HEK293 (cell line): Measurements from ENCODE around the gene SMS.
A peak's percentile ranks its signal among the peaks of the same experiment; 100 is the strongest.

Source experiments
- CTCF ChIA-PET: fragments of 350-600 bp; formaldehyde crosslinking; extraction: SDS; loops from one replicate; lab custom pipeline; 2021; ENCODE audit warnings: antibody characterized with exemption; lab: Yijun Ruan, JAX
- POLR2A ChIA-PET: fragments of 300-600 bp; formaldehyde crosslinking; extraction: SDS; loops from one replicate; lab custom pipeline; 2020; ENCODE audit warnings: antibody characterized with exemption, inconsistent platforms; lab: Yijun Ruan, JAX
- H3K27ac ChIP-seq: fragments of 200-500 bp; sonication (Bioruptor generic); 2 replicates; pipeline ENCODE4 v1.5.1; 2014; ENCODE audit warnings: low read depth, low read length, control low read depth, inconsistent platforms; ENCODE audit errors: extremely low read depth
- H3K36me3 ChIP-seq, 2 experiments: fragments of 200-500 bp in 1 of 2; sonication (Bioruptor generic) in 1 of 2; 1 replicate in 1 of 2; 2 replicates in 1 of 2; pipeline ENCODE4 v1.5.1; 2014 to 2017; ENCODE audit warnings: inconsistent platforms in 2 of 2, low read length in 2 of 2; ENCODE audit not compliant: control insufficient read depth in 2 of 2, insufficient read depth in 1 of 2
- H3K4me1 ChIP-seq: fragments of 200-500 bp; sonication (Bioruptor generic); 2 replicates; pipeline ENCODE4 v1.5.1; 2014; ENCODE audit warnings: mild to moderate bottlenecking, low read length, inconsistent platforms; ENCODE audit not compliant: control insufficient read depth, insufficient read depth
- H3K4me3 ChIP-seq: 2 replicates; pipeline ENCODE4 v1.5.1; 2011; ENCODE audit warnings: low read depth, mild to moderate bottlenecking, control low read depth, low read length, moderate library complexity
- H3K9me3 ChIP-seq: fragments of 200-500 bp; sonication (Bioruptor generic); 2 replicates; pipeline ENCODE4 v1.5.1; 2014; ENCODE audit warnings: low read depth, low read length, inconsistent platforms; ENCODE audit not compliant: control insufficient read depth, insufficient read depth
- CTCF ChIP-seq: fragments of 450-650 bp; formaldehyde crosslinking; IDR thresholded peaks from 2 replicates; pipeline ENCODE4 v1.5.1; 2016; ENCODE audit warnings: missing biosample characterization, missing genetic modification characterization
- PRDM1 ChIP-seq: fragments of 450-650 bp; formaldehyde crosslinking; IDR thresholded peaks from 2 replicates; pipeline ENCODE4; 2016; ENCODE audit warnings: missing biosample characterization, missing genetic modification characterization
- SCRT1 ChIP-seq: fragments of 450-650 bp; formaldehyde crosslinking; IDR thresholded peaks from 2 replicates; pipeline ENCODE4 v1.5.1; 2016; ENCODE audit warnings: missing biosample characterization, missing genetic modification characterization, borderline replicate concordance
- SCRT2 ChIP-seq: fragments of 450-650 bp; formaldehyde crosslinking; IDR thresholded peaks from 2 replicates; pipeline ENCODE4 v1.5.1; 2016; ENCODE audit warnings: missing biosample characterization, missing genetic modification characterization
- YY2 ChIP-seq: fragments of 450-650 bp; formaldehyde crosslinking; IDR thresholded peaks from 2 replicates; pipeline ENCODE4 v1.5.1; 2016; ENCODE audit warnings: missing biosample characterization, missing genetic modification characterization
- ZBTB10 ChIP-seq: fragments of 450-650 bp; formaldehyde crosslinking; IDR thresholded peaks from 2 replicates; pipeline ENCODE4 v1.5.1; 2016; ENCODE audit warnings: missing biosample characterization, missing genetic modification characterization
- ZBTB7A ChIP-seq: fragments of 450-650 bp; formaldehyde crosslinking; IDR thresholded peaks from 2 replicates; pipeline ENCODE4 v1.5.1; 2016; ENCODE audit warnings: low read depth, missing biosample characterization, missing genetic modification characterization
- ZIC2 ChIP-seq: fragments of 450-650 bp; formaldehyde crosslinking; IDR thresholded peaks from 2 replicates; pipeline ENCODE4 v1.5.1; 2016; ENCODE audit warnings: missing biosample characterization, missing genetic modification characterization
- ZNF148 ChIP-seq: fragments of 450-650 bp; formaldehyde crosslinking; IDR thresholded peaks from 2 replicates; pipeline ENCODE4 v1.5.0; 2017; ENCODE audit warnings: missing biosample characterization, missing genetic modification characterization, borderline replicate concordance
- ZNF18 ChIP-seq: fragments of 450-650 bp; formaldehyde crosslinking; IDR thresholded peaks from 2 replicates; pipeline ENCODE4 v1.5.1; 2016; ENCODE audit warnings: missing biosample characterization, missing genetic modification characterization
- ZNF37A ChIP-seq: fragments of 450-650 bp; IDR thresholded peaks from 2 replicates; pipeline ENCODE4 v1.5.1; 2018; ENCODE audit warnings: missing biosample characterization, missing genetic modification characterization
- ZNF473 ChIP-seq: fragments of 450-650 bp; formaldehyde crosslinking; IDR thresholded peaks from 2 replicates; pipeline ENCODE4 v1.5.1; 2017; ENCODE audit warnings: missing biosample characterization, missing genetic modification characterization
- ZNF571 ChIP-seq: fragments of 450-650 bp; formaldehyde crosslinking; IDR thresholded peaks from 2 replicates; pipeline ENCODE4 v1.5.0; 2017; ENCODE audit warnings: missing biosample characterization, missing genetic modification characterization
- ZNF654 ChIP-seq: fragments of 450-650 bp; formaldehyde crosslinking; IDR thresholded peaks from 2 replicates; pipeline ENCODE4 v1.5.1; 2016; ENCODE audit warnings: low read depth, missing biosample characterization, missing genetic modification characterization
- ZNF660 ChIP-seq: fragments of 450-650 bp; IDR thresholded peaks from 2 replicates; pipeline ENCODE4 v1.5.1; 2018; ENCODE audit warnings: missing biosample characterization, mild to moderate bottlenecking, missing genetic modification characterization
- ZNF701 ChIP-seq: fragments of 450-650 bp; formaldehyde crosslinking; IDR thresholded peaks from 2 replicates; pipeline ENCODE4 v1.5.1; 2016; ENCODE audit warnings: missing biosample characterization, missing genetic modification characterization
- ZNF785 ChIP-seq: fragments of 450-650 bp; formaldehyde crosslinking; IDR thresholded peaks from 2 replicates; pipeline ENCODE4 v1.5.1; 2016; ENCODE audit warnings: missing biosample characterization, missing genetic modification characterization
- ZNF791 ChIP-seq: fragments of 450-650 bp; formaldehyde crosslinking; IDR thresholded peaks from 2 replicates; pipeline ENCODE4 v1.5.1; 2016; ENCODE audit warnings: missing biosample characterization, missing genetic modification characterization
- ZNF843 ChIP-seq: fragments of 450-650 bp; formaldehyde crosslinking; IDR thresholded peaks from 2 replicates; pipeline ENCODE4 v1.5.1; 2016; ENCODE audit warnings: missing biosample characterization, missing genetic modification characterization

Gene SMS

GRCh38 chrX:21982311-21982710, 41.8 kb downstream of the SMS start (continued):
- TF ChIP-seq ZNF148 (tag by site-specific recombination), result no peak
- no peak for TF ChIP-seq PRDM1 (tag by site-specific recombination)
- TF ChIP-seq YY2 (tag by site-specific recombination), result no peak
- no peak for TF ChIP-seq ZNF473 (tag by site-specific recombination)
- TF ChIP-seq ZNF18, result no peak
- TF ChIP-seq ZNF843, result no peak
- no peak for TF ChIP-seq ZNF37A (tag by site-specific recombination)
- no peak for TF ChIP-seq ZNF571 (tag by site-specific recombination)
- TF ChIP-seq ZBTB7A (tag by site-specific recombination), result no peak

GRCh38 chrX:21985332-21985777, 44.8 kb downstream of the SMS start:
- no peak overlapping the region for H3K27ac ChIP-seq
- TF ChIP-seq CTCF (peak; percentile 78), ZNF660 (tag by site-specific recombination) (peak; percentile 67; the same call in 1 of the 2 replicates), SCRT1 (tag by site-specific recombination) (peak; percentile 44; the same call in 1 of the 2 replicates), ZBTB10 (tag by site-specific recombination) (no peak), ZNF37A (tag by site-specific recombination) (no peak), ZIC2 (tag by site-specific recombination) (no peak), ZNF701 (tag by site-specific recombination) (no peak), ZNF791 (tag by site-specific recombination) (no peak), ZNF654 (tag by site-specific recombination) (peak; percentile 79), ZNF785 (tag by site-specific recombination) (no peak), SCRT2 (tag by site-specific recombination) (peak; percentile 83)
- CTCF ChIA-PET, result interaction anchor here (0.6 to 2.4 kb wide), 53 partner anchors 11 to 1916 kb away, joined by 3 to 33 read pairs (median 3); no protein-coding TSS in a partner anchor
- H3K4me1 ChIP-seq, result no peaks in the 10 kb centered on the region
- H3K36me3 ChIP-seq, result peaks cover 15 to 28% of the 10 kb centered on the region in 2 experiments
- no peaks in the 10 kb centered on the region for H3K9me3 ChIP-seq
- H3K4me3 ChIP-seq, result no peak overlapping the region
- POLR2A ChIA-PET, result no interaction called here
